HEK293 (cell line): Measurements from ENCODE around the gene SAMD11.

Experiments
- CTCF ChIA-PET: fragments of 350-600 bp; formaldehyde crosslinking; extraction: SDS; loops from one replicate; lab custom pipeline; 2021; ENCODE audit warnings: antibody characterized with exemption; lab: Yijun Ruan, JAX
- POLR2A ChIA-PET: fragments of 300-600 bp; formaldehyde crosslinking; extraction: SDS; loops from one replicate; lab custom pipeline; 2020; ENCODE audit warnings: antibody characterized with exemption, inconsistent platforms; lab: Yijun Ruan, JAX
- H3K27ac ChIP-seq: fragments of 200-500 bp; sonication (Bioruptor generic); 2 replicates; pipeline ENCODE4 v1.5.1; 2014; ENCODE audit warnings: low read depth, low read length, control low read depth, inconsistent platforms; ENCODE audit errors: extremely low read depth
- H3K36me3 ChIP-seq, 2 experiments: fragments of 200-500 bp in 1 of 2; sonication (Bioruptor generic) in 1 of 2; 1 replicate in 1 of 2; 2 replicates in 1 of 2; pipeline ENCODE4 v1.5.1; 2014 to 2017; ENCODE audit warnings: inconsistent platforms in 2 of 2, low read length in 2 of 2; ENCODE audit not compliant: control insufficient read depth in 2 of 2, insufficient read depth in 1 of 2
- H3K4me1 ChIP-seq: fragments of 200-500 bp; sonication (Bioruptor generic); 2 replicates; pipeline ENCODE4 v1.5.1; 2014; ENCODE audit warnings: mild to moderate bottlenecking, low read length, inconsistent platforms; ENCODE audit not compliant: control insufficient read depth, insufficient read depth
- H3K4me3 ChIP-seq: 2 replicates; pipeline ENCODE4 v1.5.1; 2011; ENCODE audit warnings: low read depth, mild to moderate bottlenecking, control low read depth, low read length, moderate library complexity
- H3K9me3 ChIP-seq: fragments of 200-500 bp; sonication (Bioruptor generic); 2 replicates; pipeline ENCODE4 v1.5.1; 2014; ENCODE audit warnings: low read depth, low read length, inconsistent platforms; ENCODE audit not compliant: control insufficient read depth, insufficient read depth
- GLI2 ChIP-seq: fragments of 450-650 bp; formaldehyde crosslinking; IDR thresholded peaks from 2 replicates; pipeline ENCODE4; 2017; ENCODE audit warnings: missing biosample characterization, missing genetic modification characterization, low read depth, borderline replicate concordance
- RBAK ChIP-seq: fragments of 450-650 bp; formaldehyde crosslinking; IDR thresholded peaks from 2 replicates; pipeline ENCODE4 v1.5.1; 2016; ENCODE audit warnings: missing biosample characterization, missing genetic modification characterization
- SP2 ChIP-seq: fragments of 450-650 bp; formaldehyde crosslinking; IDR thresholded peaks from 2 replicates; pipeline ENCODE4 v1.5.1; 2016; ENCODE audit warnings: missing biosample characterization, missing genetic modification characterization
- SP3 ChIP-seq: fragments of 450-650 bp; formaldehyde crosslinking; IDR thresholded peaks from 2 replicates; pipeline ENCODE4 v1.5.1; 2016; ENCODE audit warnings: missing biosample characterization, missing genetic modification characterization
- TCF7L2 ChIP-seq: IDR thresholded peaks from 2 replicates; pipeline ENCODE4 v1.6.1; 2011; ENCODE audit warnings: low read depth, mild to moderate bottlenecking, inconsistent platforms, low read length, moderate library complexity, borderline replicate concordance
- ZNF121 ChIP-seq: fragments of 450-650 bp; formaldehyde crosslinking; IDR thresholded peaks from 2 replicates; pipeline ENCODE4 v1.5.1; 2016; ENCODE audit warnings: missing biosample characterization, missing genetic modification characterization
- ZNF510 ChIP-seq: fragments of 450-650 bp; formaldehyde crosslinking; IDR thresholded peaks from 2 replicates; pipeline ENCODE4 v1.5.1; 2018; ENCODE audit warnings: mild to moderate bottlenecking, missing genetic modification characterization, missing biosample characterization; ENCODE audit not compliant: insufficient replicate concordance
- ZNF785 ChIP-seq: fragments of 450-650 bp; formaldehyde crosslinking; IDR thresholded peaks from 2 replicates; pipeline ENCODE4 v1.5.1; 2016; ENCODE audit warnings: missing biosample characterization, missing genetic modification characterization
- ZNF837 ChIP-seq: fragments of 450-650 bp; formaldehyde crosslinking; IDR thresholded peaks from 2 replicates; pipeline ENCODE4 v1.5.1; 2016; ENCODE audit warnings: missing biosample characterization, missing genetic modification characterization
- TF ChIP-seq, protein P1 (sequence below): fragments of 450-650 bp; formaldehyde crosslinking; conservative IDR thresholded peaks from 2 replicates; pipeline ENCODE4 v1.5.1; 2016; ENCODE audit warnings: low read depth, missing biosample characterization, missing genetic modification characterization
- TF ChIP-seq, protein P2 (sequence below): fragments of 450-650 bp; formaldehyde crosslinking; IDR thresholded peaks from 2 replicates; pipeline ENCODE4 v1.5.1; 2016; ENCODE audit warnings: missing biosample characterization, missing genetic modification characterization
- TF ChIP-seq, protein P3 (sequence below): fragments of 450-650 bp; formaldehyde crosslinking; IDR thresholded peaks from 2 replicates; pipeline ENCODE4 v1.5.1; 2016; ENCODE audit warnings: missing biosample characterization, missing genetic modification characterization
- TF ChIP-seq, protein P4 (sequence below): fragments of 450-650 bp; formaldehyde crosslinking; IDR thresholded peaks from 2 replicates; pipeline ENCODE4 v1.5.1; 2016; ENCODE audit warnings: missing biosample characterization, missing genetic modification characterization

The SAMD11 gene

DNA sequence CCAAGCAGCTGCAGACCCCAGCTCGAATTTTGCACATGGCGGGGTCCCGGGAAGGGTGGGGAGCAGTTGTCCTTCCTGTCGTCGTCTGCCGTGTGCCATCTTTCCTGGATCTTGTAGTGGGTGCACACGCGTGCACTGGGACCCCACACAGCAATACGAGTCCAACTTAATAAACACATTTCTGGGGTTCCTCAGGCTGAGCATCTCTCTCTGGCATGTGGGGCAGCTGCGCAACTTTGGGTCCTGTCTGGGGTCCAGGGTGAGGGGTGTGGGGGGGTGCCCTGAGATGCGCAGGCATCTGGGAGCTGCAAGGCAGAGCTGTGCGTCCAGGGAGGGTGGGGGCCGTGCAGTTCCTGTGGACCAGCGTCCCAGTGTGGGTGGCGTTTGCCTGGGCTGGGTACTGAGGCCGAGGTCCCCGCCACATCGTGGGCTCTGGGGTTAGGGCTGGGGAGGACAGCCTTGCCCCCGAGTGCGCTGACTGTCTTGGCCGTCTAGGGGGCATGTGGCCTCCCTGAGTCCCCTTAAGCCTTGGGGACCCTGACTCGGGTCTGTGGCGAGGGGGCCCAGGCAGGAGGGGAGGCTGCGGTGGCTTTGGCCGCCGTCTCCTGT is 41.9 kb downstream of the SAMD11 start (continued):
- TF ChIP-seq RBAK: no peak
- TF ChIP-seq ZNF785 (tag by site-specific recombination): no peak
- TF ChIP-seq, all 188 proteins: peak for 4

DNA sequence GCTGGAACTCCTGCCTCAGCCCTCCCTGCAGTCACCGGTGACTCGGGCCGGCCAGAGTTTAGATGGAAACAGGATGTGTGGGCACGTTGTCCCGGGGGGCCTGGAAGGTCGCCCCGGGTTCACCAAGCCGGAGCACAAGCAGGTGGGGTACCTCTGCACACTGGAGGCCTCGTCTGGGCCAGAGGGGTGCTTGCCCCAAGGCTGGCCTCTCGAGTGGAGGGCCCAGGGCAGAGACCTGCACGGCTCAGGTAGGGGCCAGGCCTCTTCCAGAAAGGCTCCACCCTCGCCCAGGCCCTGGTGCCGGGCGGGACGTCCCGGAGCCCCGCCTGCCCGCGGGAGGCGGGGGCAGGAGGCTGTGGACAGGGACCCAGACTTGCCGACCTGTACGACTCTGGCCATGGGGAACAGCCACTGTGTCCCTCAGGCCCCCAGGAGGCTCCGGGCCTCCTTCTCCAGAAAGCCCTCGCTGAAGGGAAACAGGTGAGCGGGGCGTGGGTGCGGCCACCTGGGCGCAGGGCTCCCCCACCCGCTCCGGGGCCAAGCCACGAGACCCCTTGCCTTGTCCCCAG is 42.5 kb downstream of the SAMD11 start, which contains the start of gene PLEKHN1:
Gene PLEKHN1 (plus strand): TSS at position 348 of the 569 bp plus-strand sequence. CDS start 50 bp downstream, at position 398.
- Histone ChIP-seq H3K9me3 (no peaks in the 10 kb centered on the region), H3K4me1 (peaks cover 5% of the 10 kb centered on the region), H3K4me3 (peak within 1 kb of the TSS; percentile 51), H3K36me3 (peaks cover 0 to 38% of the 10 kb centered on the region in 2 experiments; a peak in 1 of 3 replicates), H3K27ac (peak within 1 kb of the TSS; percentile 75)
- ChIA-PET POLR2A (interaction anchor here (0.6 to 1.5 kb wide), 11 partner anchors 8 to 188 kb away, joined by 3 to 28 read pairs (median 3); partner anchors contain the start of genes AGRN, HES4 and NOC2L), CTCF (interaction anchor here (0.5 to 1.5 kb wide), 4 partner anchors 18 to 1229 kb away, joined by 3 to 4 read pairs (median 3); no protein-coding TSS in a partner anchor)
- no peak for TF ChIP-seq ZNF837 (tag by site-specific recombination)
- peak; percentile 35; the same call in 1 of the 2 replicates for TF ChIP-seq ZNF121 (tag by site-specific recombination)
- peak; percentile 69 for TF ChIP-seq SP3 (tag by site-specific recombination)
- no peak for TF ChIP-seq ZNF510 (tag by site-specific recombination)
- TF ChIP-seq, protein P1, sequence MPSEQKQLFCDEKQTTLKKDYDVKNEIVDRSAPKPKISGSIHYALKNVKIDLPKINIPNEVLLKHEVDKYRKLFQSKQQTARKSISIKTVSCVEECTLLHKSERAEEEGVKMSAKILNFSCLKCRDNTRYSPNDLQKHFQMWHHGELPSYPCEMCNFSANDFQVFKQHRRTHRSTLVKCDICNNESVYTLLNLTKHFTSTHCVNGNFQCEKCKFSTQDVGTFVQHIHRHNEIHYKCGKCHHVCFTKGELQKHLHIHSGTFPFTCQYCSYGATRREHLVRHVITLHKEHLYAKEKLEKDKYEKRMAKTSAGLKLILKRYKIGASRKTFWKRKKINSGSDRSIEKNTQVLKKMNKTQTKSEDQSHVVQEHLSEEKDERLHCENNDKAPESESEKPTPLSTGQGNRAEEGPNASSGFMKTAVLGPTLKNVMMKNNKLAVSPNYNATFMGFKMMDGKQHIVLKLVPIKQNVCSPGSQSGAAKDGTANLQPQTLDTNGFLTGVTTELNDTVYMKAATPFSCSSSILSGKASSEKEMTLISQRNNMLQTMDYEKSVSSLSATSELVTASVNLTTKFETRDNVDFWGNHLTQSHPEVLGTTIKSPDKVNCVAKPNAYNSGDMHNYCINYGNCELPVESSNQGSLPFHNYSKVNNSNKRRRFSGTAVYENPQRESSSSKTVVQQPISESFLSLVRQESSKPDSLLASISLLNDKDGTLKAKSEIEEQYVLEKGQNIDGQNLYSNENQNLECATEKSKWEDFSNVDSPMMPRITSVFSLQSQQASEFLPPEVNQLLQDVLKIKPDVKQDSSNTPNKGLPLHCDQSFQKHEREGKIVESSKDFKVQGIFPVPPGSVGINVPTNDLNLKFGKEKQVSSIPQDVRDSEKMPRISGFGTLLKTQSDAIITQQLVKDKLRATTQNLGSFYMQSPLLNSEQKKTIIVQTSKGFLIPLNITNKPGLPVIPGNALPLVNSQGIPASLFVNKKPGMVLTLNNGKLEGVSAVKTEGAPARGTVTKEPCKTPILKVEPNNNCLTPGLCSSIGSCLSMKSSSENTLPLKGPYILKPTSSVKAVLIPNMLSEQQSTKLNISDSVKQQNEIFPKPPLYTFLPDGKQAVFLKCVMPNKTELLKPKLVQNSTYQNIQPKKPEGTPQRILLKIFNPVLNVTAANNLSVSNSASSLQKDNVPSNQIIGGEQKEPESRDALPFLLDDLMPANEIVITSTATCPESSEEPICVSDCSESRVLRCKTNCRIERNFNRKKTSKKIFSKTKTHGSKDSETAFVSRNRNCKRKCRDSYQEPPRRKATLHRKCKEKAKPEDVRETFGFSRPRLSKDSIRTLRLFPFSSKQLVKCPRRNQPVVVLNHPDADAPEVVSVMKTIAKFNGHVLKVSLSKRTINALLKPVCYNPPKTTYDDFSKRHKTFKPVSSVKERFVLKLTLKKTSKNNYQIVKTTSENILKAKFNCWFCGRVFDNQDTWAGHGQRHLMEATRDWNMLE (tag by site-specific recombination): no peak
- peak; percentile 65 for TF ChIP-seq SP2
- TF ChIP-seq, protein P2, sequence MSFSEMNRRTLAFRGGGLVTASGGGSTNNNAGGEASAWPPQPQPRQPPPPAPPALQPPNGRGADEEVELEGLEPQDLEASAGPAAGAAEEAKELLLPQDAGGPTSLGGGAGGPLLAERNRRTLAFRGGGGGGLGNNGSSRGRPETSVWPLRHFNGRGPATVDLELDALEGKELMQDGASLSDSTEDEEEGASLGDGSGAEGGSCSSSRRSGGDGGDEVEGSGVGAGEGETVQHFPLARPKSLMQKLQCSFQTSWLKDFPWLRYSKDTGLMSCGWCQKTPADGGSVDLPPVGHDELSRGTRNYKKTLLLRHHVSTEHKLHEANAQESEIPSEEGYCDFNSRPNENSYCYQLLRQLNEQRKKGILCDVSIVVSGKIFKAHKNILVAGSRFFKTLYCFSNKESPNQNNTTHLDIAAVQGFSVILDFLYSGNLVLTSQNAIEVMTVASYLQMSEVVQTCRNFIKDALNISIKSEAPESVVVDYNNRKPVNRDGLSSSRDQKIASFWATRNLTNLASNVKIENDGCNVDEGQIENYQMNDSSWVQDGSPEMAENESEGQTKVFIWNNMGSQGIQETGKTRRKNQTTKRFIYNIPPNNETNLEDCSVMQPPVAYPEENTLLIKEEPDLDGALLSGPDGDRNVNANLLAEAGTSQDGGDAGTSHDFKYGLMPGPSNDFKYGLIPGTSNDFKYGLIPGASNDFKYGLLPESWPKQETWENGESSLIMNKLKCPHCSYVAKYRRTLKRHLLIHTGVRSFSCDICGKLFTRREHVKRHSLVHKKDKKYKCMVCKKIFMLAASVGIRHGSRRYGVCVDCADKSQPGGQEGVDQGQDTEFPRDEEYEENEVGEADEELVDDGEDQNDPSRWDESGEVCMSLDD (tag by site-specific recombination): 0 out of 2 replicates have a peak, but pooled peaks have one; percentile 7
- no peak for TF ChIP-seq GLI2 (tag by site-specific recombination)
- TF ChIP-seq, protein P3, sequence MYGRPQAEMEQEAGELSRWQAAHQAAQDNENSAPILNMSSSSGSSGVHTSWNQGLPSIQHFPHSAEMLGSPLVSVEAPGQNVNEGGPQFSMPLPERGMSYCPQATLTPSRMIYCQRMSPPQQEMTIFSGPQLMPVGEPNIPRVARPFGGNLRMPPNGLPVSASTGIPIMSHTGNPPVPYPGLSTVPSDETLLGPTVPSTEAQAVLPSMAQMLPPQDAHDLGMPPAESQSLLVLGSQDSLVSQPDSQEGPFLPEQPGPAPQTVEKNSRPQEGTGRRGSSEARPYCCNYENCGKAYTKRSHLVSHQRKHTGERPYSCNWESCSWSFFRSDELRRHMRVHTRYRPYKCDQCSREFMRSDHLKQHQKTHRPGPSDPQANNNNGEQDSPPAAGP: peak; percentile 17; the same call in 1 of the 2 replicates
- no peak for TF ChIP-seq TCF7L2
- TF ChIP-seq, protein P4, sequence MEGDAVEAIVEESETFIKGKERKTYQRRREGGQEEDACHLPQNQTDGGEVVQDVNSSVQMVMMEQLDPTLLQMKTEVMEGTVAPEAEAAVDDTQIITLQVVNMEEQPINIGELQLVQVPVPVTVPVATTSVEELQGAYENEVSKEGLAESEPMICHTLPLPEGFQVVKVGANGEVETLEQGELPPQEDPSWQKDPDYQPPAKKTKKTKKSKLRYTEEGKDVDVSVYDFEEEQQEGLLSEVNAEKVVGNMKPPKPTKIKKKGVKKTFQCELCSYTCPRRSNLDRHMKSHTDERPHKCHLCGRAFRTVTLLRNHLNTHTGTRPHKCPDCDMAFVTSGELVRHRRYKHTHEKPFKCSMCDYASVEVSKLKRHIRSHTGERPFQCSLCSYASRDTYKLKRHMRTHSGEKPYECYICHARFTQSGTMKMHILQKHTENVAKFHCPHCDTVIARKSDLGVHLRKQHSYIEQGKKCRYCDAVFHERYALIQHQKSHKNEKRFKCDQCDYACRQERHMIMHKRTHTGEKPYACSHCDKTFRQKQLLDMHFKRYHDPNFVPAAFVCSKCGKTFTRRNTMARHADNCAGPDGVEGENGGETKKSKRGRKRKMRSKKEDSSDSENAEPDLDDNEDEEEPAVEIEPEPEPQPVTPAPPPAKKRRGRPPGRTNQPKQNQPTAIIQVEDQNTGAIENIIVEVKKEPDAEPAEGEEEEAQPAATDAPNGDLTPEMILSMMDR (tag by site-specific recombination): no peak
